HG03439 (cell line): ENCODE data around the gene BMPR1B.

Experiments
- ATAC-seq: cut with Tn5 transposase; IDR thresholded peaks from one replicate; pipeline ENCODE4 v1.9.1; 2021; ENCODE audit warnings: mild to moderate bottlenecking, moderate library complexity; ENCODE audit not compliant: unreplicated experiment

BMPR1B gene

DNA sequence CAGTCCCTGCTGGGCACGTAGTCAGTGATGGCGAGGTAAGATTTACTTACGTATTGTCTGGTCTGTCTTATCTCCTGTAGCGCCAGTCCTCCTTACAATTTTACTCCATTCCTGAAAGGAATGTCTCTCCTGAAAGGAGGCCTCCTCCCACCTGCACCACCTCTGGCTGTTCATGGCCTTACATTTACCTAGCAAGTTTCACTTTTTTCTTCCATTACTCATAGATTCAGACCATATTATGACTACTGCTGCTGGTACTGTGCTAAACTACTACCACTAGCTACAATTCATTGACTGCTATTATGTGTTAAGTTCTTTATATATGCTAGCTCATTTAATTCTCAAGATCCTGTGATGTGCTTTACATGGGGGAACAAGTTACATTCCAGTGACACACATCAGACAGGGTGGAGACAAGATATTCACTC is 189.9 kb downstream of the BMPR1B start:
- no peak for ATAC-seq

DNA sequence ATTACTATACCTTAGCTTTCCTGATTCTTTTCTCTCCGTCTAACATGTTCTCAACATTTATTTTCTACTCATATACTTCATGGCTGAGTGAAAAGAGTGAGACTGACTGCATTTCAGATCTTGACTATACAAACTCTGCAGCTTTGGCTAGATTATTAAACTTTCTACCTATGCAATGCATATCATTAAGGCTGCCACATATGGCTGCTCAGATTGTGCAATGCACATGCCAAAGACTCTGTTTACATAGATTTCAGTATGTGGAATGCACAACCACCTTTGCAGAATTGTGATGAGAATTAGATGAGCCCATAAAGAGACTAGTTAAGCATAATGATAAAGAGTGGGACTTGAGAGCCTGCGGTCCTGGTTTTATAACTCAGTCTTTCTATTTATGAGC is 196.5 kb downstream of the BMPR1B start:
- no peak for ATAC-seq

DNA sequence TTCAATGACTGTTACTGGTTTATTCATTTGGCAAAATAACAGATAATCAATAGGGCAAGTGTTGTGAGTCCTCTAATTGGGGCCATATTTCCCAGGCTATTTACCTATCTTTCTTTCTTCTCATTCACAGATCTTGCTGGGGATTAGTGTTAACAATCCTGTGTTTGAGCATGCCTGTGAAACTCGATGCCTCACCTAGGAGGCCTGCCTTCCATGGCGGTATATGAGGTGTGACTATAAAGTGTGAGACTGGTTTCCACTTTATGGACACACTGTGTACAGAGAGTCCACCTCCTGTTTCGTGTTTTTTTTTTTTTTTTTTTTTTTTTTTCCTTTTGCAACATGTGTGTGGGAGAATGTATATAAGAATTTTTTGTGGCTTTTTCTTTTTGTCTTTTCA is 199.3 kb downstream of the BMPR1B start:
- ATAC-seq: no peak

DNA sequence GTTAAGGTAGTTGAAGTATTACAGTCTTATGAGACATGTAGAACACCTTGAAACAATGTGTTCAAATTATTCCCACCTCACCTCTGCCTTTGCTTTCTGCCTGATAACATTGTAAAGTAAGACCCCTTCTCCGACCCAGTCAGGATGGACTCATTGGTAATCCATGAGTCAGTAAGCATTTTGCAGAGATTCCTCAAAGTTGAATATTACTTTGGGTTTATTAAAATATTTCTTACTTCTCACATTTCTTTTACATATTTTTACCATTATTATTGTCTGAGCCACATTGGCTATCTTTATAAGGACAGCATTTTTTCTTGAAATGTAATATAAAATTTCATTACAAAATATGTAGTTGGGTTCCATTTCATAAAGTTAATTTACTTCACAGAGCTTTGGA is 201.6 kb downstream of the BMPR1B start:
- ATAC-seq: no peak

DNA sequence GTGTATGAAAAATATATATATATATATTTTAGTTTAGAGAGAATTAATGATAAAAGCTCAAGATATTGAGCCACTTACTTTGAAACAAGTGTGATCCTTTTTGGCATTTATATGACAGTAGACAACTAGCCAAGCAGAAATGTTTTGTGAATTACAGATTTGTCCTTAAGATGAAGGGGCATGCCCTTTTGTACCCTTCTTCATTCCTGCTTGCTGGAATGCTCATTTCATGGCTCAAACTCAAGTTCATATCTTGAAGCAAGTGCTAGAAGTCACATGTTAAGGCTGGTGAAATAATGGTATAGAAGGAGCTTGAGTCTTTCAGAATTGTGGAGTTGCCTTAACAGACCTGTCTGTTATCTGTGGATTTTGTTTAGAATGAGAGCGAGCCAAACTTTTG is 203.0 kb downstream of the BMPR1B start:
- no peak for ATAC-seq

DNA sequence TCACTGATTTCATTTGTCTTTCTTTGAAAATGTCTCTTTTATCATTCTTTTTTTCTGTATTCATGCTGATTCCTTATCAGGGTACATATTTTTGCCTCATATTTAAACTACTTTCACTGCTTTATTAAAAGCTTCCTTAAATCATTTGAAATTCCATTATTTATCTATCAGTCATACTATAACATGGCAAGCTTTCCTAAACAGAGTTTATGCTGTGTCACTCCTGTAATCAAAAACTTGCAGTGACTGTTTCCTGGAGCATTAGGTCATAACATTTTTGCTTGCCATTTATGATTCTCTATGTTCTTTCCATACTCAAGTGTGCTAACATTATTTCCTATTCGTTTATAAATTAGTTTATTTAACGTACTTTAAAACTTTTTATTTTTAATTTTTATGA is 203.7 kb downstream of the BMPR1B start:
- no peak for ATAC-seq

DNA sequence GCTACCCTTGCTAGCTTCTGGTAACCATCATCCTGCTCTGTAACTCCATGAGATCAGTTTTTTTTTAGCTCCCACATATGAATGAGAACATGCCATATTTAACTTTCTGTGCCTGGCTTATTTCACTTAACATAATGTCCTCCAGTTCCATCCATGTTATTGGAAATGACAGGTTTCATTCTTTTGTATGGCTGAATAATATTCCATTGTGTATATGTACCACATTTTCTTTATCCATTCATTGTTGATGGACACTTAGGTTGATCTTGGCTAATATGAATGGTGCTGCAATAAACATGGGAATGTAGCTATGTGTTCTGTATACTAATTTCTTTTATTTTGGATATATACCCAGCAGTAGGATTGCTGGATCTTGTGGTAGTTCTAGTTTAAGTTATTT is 204.7 kb downstream of the BMPR1B start:
- ATAC-seq: no peak

DNA sequence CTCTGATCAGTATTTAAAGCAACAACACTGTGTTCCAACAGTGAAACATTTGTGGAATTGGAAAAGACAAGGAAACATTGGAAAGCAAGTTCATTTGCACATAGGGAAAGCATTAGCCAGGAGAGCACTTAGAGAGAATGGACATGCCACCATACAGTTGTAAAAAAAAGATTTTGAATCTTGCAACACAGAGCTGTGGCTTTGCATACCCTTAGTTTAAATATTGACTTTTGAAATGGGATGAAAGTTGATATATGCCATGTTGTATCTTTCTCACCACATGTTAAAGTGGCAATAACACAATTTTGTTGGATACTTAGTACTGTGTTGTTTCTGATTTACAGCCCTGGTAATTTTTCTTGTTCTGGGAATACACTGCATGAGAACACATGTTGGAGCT is 208.1 kb downstream of the BMPR1B start:
- ATAC-seq: no peak

DNA sequence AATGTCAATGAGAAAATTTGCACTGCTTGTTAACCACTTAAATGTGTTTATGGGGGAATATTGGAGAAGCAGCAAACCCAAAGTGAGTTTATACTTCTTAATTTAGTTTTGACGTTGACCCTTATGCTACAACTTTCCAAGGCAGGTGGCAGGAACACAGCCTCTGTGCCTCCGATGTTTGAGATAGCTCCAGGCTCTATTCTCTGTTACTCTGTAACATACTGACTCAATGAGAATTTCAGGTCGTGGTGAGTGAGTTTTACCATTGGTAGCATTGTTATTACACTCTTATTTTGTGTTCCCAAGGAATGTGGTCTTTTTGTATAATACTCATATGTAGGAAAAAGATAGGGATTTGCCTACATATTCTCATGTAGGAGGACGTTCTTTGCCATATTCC is 210.7 kb downstream of the BMPR1B start:
- ATAC-seq: no peak

DNA sequence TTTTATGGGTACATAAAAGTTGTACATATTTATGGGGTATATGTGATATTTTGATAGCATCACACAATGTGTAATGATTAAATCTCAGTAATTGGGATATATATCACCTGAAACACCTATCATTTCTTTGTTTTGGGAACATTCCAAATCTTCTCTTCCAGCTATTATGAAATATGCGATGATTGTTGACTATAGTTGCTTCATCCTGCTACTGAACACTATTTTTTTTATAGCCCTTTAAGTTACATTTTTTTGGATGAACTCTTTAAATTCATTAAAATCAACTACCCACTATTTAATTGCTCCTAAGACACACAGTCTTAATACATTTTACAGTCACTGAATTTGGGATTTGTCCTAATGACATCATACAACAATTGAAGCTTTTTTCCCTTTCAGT is 212.9 kb downstream of the BMPR1B start:
- no peak for ATAC-seq

DNA sequence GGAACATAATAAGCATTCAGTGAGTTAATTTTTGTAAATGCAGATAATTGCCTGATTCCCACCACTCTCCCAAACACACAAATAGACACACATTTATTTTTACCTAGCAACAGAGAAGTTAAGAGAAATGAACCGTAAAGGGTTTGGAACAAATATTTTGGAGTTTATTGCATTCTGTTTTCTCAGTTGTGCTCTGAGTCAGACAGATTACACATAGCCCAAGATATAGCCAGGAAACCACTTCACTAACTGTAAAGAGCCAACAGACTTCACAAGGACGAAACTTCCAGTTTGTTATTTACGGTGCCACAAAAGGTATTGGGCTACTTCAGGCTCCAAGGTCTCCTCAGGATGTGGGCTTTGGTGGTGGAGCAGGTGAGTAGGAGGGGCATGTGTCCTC is 217.0 kb downstream of the BMPR1B start:
- no peak for ATAC-seq

DNA sequence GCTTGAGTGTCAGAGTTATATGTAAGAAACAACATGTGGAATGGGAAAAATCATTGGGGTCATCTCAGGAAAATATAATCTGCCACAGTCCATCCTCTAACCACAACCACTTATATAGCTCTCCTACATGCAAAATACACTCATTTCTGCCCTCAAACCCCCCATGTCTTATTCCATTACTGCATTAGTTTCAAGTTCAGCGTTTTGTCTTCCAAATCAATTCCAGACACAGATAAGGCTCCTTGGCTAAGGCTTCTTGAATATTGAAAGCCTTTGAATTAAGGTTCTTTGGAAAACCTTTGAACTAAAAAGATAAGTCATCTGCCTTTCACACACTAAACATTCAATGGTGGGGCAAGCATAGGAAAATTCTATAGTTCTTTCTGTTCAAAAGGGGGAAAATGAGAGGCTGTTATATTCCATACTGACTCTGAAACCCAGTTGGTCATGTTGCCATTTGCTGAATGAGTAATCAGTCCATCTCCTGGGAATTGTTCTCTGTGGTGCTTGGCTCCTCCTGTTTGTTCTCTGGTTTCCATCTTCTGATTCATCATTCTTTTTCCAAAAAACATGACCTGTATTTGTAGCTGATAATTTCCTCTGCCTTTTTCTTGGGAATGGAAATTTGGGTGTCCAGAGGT is 218.7 kb downstream of the BMPR1B start:
- ATAC-seq: no peak

DNA sequence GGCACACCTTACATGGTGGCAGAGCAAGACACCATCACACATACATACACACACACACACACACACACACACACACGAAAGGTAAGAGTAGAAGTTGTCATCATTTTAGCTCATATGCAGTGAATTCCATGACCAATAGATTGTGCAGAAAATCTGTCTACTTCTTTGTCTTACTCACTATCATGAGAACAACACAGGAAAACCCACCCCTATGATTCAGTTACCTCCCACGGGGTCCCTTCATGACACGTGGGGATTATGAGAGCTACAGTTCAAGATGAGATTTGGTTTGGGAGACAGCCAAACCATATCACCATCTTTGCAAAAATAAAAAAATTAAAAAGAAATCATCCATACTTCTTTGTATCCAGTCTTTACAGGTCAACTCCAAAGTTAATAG is 221.1 kb downstream of the BMPR1B start:
- ATAC-seq: no peak

DNA sequence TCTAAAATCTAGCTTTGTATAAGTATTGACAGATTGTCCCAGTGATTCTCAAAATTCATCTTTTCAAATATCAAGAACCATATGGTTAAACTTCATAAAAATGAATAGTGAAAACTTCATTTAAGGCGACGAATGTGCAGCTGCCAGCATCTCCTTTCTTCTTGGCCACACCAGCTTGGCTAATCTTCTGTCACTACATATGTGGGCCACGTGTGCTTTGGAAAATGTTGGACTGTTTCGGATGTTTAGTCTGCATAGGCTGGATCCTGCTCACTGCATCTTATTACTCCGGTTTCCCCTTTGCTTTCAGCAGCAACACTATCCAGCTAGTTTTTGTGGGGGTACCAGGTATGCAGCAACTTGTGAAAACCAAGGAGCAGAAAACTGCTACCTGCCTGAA is 221.9 kb downstream of the BMPR1B start:
- no peak for ATAC-seq

DNA sequence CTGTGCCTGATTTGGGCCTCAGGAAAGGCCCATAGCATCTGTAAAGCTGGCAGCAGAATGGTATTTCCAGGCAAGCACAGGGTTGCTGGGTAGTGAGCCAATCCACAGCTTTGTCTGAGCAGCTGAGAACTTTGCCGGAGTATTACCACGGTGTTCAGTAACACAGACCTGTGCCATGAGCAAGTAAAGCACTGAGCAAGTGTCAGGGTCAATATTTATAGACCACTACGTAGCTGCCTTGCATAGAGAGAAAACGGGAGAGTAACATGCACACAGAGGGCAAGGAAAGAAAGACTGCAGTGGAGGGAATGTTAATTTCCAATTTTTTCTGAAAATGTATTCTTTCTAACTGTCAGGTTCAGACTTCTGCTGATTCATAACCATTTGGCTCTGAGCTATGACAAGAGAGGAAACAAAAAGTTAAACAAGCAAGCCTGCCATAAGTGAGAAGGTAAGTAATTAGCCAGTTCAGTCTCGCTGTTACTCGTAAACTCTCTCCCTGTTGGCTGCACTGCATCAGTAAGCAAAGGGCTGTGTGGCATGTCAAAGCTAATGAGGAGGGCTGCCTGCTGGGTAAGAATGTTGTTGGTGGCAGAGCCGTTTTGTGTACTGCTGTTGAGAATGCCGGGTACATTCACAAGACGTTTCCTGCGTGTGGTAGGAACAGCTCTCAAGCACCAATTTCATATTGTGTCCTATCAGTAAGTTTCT is 238.1 kb downstream of the BMPR1B start:
- no peak for ATAC-seq

DNA sequence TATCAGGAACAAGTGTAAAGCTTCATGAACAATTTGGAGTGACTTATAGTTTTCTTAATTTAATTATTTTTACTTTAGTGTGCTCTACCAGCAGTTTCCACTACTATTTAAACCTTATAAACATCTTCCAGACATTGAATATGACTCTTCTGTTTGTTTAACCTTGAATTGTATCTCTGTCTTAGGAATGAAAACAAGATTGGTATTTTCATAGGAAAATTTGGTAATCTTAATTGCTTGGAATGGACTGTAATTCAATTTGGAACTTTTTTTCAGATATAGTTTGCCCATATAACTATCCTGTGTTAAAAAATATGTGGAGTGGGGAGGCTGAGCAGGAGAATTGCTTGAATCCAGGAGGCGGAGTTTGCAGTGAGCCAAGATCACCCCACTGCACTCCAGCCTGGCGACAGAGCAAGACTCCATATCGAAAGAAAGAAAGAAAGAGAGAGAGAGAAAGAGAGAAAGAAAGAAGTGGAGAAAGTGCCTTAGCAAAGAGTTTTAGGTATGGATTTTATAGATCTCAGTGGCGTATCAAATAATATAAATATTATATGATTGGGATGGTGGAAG is 242.4 kb downstream of the BMPR1B start:
- ATAC-seq: no peak

DNA sequence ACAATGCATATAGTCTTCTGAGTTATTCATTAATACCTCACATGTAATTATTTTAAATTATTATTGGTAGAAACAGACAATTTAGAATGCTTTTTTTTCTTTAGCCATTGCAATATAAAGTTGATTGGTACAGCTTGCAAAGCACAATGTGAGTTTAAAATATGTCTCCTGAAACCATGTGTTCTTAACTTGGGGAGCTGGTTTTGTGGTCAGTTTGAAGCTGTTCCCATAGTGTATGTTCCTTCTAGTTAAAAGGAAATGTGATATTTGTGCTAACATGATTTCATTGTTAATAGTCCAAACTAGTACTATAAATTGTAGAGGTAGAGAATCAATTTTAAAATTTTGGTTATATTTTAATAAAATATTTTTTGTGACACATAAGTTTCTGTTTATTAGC is 247.2 kb downstream of the BMPR1B start:
- ATAC-seq: no peak

DNA sequence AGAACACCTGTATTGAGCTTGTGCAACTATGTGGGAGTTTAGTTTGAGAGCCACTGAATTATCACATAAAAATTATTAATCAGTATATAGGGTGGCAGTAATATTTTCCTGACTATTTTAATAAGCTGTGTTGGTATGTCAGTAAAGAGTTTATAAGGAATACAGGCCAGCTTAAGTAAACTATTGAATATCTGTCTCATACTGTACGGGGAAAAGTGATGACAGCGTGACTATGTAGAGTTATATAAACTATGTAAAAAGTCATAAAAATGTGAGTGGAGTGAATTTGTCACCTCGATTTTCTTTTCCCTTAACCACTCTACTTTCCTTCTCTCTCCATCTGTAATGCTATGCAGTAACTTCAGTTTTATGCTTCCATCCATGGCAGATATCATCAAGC is 250.2 kb downstream of the BMPR1B start:
- no peak for ATAC-seq

DNA sequence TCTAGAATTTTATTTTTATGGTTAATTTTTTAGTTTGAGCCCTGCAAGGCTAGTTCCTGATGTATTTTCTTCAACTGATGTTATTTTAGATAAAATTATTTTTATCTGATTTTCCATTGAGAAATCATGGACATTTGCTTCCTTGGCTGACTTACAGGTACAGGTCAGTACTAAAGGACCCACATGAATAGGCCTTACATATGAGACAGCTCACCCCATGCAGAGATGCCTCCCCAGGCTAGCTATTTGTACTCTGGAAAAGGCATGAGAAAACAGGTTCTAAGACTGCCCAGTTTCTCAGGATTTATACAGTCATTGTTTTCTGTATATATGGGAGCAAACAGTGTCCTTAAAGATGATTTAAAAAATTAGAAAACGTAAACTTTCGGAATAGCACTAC is 255.5 kb downstream of the BMPR1B start:
- no peak for ATAC-seq

DNA sequence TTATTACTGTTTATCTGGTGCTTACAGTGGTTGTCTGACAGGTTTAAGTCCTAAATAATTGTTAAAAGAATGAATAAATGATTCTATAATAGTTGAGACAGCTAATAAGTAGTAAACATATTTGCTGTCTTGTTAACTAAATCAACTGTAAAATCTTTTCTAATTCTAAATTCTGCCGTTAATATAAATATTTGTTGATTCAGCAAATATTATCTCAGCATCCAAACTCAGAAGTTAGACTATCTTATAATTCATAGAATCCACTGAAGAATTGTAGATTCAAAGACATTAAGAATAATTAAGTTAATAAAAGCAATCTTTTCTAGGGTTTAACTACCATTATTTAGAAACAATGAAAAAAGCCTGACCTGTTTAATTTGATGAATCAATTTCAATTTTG is 256.3 kb downstream of the BMPR1B start:
- ATAC-seq: no peak

DNA sequence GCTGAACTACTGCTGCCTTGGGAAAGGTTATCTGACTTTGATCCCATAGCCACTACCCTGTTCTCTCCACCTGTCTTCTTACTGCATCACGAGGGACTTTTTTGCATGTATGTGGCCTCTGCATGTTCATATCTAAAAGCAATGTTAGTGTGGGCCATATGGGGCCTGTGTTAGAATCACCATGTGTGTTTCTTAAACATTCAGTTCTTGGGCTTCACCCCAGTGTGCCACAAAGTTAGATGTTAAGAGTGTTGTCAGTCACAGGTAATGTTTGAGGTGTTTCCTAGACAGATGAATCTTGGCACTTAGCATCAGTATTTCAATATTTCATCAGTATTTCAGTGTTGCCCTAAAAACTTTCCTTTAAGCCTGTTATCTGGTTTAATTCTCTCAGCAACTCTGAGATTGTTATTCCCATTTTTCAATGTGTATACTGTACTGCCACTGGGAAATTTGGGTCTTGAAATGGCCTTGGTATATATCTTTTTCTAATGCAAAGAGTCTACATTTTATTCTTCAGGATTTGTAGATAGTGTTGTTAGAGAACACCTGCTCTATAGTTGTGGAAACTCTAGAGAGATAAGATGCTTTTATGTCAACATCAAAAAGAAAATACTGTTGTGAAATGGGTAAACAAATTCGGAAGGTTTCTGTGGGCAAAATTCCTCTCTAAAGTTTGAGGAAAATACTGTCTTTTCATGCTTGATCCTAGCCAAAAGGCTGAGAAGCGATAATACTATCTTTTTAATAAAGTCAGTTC is 259.7 kb downstream of the BMPR1B start:
- ATAC-seq: no peak

DNA sequence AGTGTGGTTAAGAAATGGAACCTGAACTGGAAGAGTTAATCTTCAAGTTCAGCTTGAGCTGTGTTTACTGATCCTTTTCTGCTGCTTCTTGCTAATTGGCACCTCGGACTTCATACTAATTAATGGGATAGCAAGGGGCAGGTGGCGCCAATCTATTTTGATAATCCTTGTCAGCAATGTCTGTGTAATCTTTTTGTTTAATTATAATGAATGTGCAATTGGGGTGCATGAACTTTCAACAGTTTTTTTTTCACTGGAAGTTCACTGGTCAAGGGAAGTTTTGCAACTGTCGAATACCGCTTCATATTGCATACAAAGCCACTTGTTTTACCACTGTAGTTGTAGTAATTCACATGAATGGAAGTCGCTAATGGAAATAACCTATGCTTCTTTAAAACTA is 261.0 kb downstream of the BMPR1B start:
- no peak for ATAC-seq
